ENCODE results near the gene CTSA. TPM values are rescaled to one million over a fixed set of nuclear protein-coding genes. Genes with fewer than 3 reads are reported as not detected.
A peak's percentile ranks its signal among the peaks of the same experiment; 100 is the strongest.

CTSA gene
- total and polyA plus RNA-seq, 9 of the 15 experiments (the other 6 are each of a cell fraction or from before 2014, with no cell fraction given) = 8.8 to 61.7 (median 28.3) TPM

- TF ChIP-seq, protein P1, sequence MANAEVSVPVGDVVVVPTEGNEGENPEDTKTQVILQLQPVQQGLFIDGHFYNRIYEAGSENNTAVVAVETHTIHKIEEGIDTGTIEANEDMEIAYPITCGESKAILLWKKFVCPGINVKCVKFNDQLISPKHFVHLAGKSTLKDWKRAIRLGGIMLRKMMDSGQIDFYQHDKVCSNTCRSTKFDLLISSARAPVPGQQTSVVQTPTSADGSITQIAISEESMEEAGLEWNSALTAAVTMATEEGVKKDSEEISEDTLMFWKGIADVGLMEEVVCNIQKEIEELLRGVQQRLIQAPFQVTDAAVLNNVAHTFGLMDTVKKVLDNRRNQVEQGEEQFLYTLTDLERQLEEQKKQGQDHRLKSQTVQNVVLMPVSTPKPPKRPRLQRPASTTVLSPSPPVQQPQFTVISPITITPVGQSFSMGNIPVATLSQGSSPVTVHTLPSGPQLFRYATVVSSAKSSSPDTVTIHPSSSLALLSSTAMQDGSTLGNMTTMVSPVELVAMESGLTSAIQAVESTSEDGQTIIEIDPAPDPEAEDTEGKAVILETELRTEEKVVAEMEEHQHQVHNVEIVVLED (CRISPR knock-in tag; IDR thresholded peaks at IDR 0.05) = no peak
- no peak for TF ChIP-seq ZNF644 (tag; IDR thresholded peaks at IDR 0.05; ENCODE audit: low read depth)
- TF ChIP-seq TAL1 (IDR thresholded peaks at IDR 0.05) = no peak
- TF ChIP-seq RBM22 (IDR thresholded peaks at IDR 0.05; ENCODE audit: low read depth, low read length, poor library complexity, severe bottlenecking) = no peak
- no peak for TF ChIP-seq ZNF668 (CRISPR knock-in tag; IDR thresholded peaks at IDR 0.05)
- TF ChIP-seq ARID2 (IDR thresholded peaks at IDR 0.05) = no peak
- no peak for TF ChIP-seq MAFK (IDR thresholded peaks at IDR 0.05; ENCODE audit: low read length)
- TF ChIP-seq GABPB1 (CRISPR knock-in tag; IDR thresholded peaks at IDR 0.05) = no peak; the same call in 1 of the 2 replicates
- TF ChIP-seq CEBPG (CRISPR knock-in tag; IDR thresholded peaks at IDR 0.05) = no peak
- TF ChIP-seq CEBPG (tag; conservative IDR thresholded peaks at IDR 0.05 in 1 of 2, IDR thresholded peaks at IDR 0.05 in 1 of 2) = no peak
- no peak for TF ChIP-seq PCBP1 (IDR thresholded peaks at IDR 0.05; ENCODE audit: low read depth, low read length, poor library complexity, severe bottlenecking)
- TF ChIP-seq ZNF592 (IDR thresholded peaks at IDR 0.05) = peak; percentile 56; the same call in 1 of the 2 replicates
- no peak for TF ChIP-seq EP300 (IDR thresholded peaks at IDR 0.05; ENCODE audit: low read length)
- no peak for TF ChIP-seq FOXK2 (conservative IDR thresholded peaks at IDR 0.05 in 1 of 2, IDR thresholded peaks at IDR 0.05 in 1 of 2; ENCODE audit: low read depth in 2 of 2)
- TF ChIP-seq FOXK1 (CRISPR knock-in tag; IDR thresholded peaks at IDR 0.05; ENCODE audit: borderline replicate concordance) = no peak
- no peak for TF ChIP-seq STAT5A (IDR thresholded peaks at IDR 0.05; ENCODE audit: borderline replicate concordance, low read length)
- TF ChIP-seq NONO (IDR thresholded peaks at IDR 0.05; ENCODE audit: low read depth in 2 of 2, low read length in 1 of 2) = no peak
- TF ChIP-seq SPI1 (IDR thresholded peaks at IDR 0.05; ENCODE audit: borderline replicate concordance, low read depth, low read length) = no peak
- TF ChIP-seq VEZF1 (CRISPR knock-in tag; IDR thresholded peaks at IDR 0.05) = peak; percentile 62; the same call in 1 of the 2 replicates
- TF ChIP-seq NELFE (IDR thresholded peaks at IDR 0.05; ENCODE audit: insufficient read depth, insufficient read length) = no peak
- no peak for TF ChIP-seq RB1 (IDR thresholded peaks at IDR 0.05; ENCODE audit: low read depth)
- no peak for TF ChIP-seq CAMTA2 (CRISPR knock-in tag; conservative IDR thresholded peaks at IDR 0.05)
Observed at GRCh38 chr20:45911486-45912343, 20.6 kb downstream of the CTSA start, which contains the start of gene PLTP (continued).

Data from K562 (cell line).